VCaP (cell line): ENCODE results near the gene POC1B.
A peak's percentile ranks its signal among the peaks of the same experiment; 100 is the strongest.

ENCODE experiments used
- H3K27ac ChIP-seq: fragments of 450-650 bp; 2 replicates; pipeline ENCODE4 v1.5.1; 2017
- CTCF ChIP-seq: fragments of 450-650 bp; conservative IDR thresholded peaks from 2 replicates; pipeline ENCODE4 v1.5.1; 2017; ENCODE audit warnings: mild to moderate bottlenecking, moderate library complexity

Gene POC1B

GRCh38 chr12:89507015-89507824, 18.6 kb downstream of the POC1B start:
- no peak overlapping the region for H3K27ac ChIP-seq
- no peak for TF ChIP-seq CTCF

- TF ChIP-seq CTCF, result no peak
- no peak overlapping the region for H3K27ac ChIP-seq
These were observed 19.8 kb downstream of the POC1B start for GRCh38 chr12:89506050-89506449.

- no peak overlapping the region for H3K27ac ChIP-seq
- peak; percentile 43 for TF ChIP-seq CTCF
These were observed 21.1 kb downstream of the POC1B start for GRCh38 chr12:89504560-89505346.

- TF ChIP-seq CTCF, result no peak
- no peak overlapping the region for H3K27ac ChIP-seq
These were observed 24.1 kb downstream of the POC1B start for GRCh38 chr12:89501793-89502192.

GRCh38 chr12:89499857-89500256, 26.0 kb downstream of the POC1B start:
- TF ChIP-seq CTCF, result no peak
- H3K27ac ChIP-seq, result no peak overlapping the region

GRCh38 chr12:89497467-89497866, 28.4 kb downstream of the POC1B start:
- no peak for TF ChIP-seq CTCF
- H3K27ac ChIP-seq, result no peak overlapping the region

- H3K27ac ChIP-seq, result no peak overlapping the region
- TF ChIP-seq CTCF, result no peak
These were observed 28.8 kb downstream of the POC1B start for GRCh38 chr12:89497005-89497404.
